GM12864 (cell line): ENCODE results near the gene AQP12A.

Experiments
- DNase-seq: peaks from one replicate; pipeline ENCODE4 v3.0.0-alpha.2; 2011; ENCODE audit warnings: low read depth
- H3K4me3 ChIP-seq: 2 replicates; pipeline ENCODE4 v1.5.1; 2011; ENCODE audit warnings: mild to moderate bottlenecking, low read depth, low read length, control low read depth
- CTCF ChIP-seq: IDR thresholded peaks from 2 replicates; pipeline ENCODE4 v1.5.1; 2011; ENCODE audit warnings: low read depth, mild to moderate bottlenecking, moderate library complexity, low read length, control low read depth, inconsistent platforms; ENCODE audit errors: missing control alignments

The AQP12A gene

GRCh38 chr2:240713071-240713927, 21.6 kb downstream of the AQP12A start:
- no peak for TF ChIP-seq CTCF
- H3K4me3 ChIP-seq, result no peak overlapping the region
- DNase-seq, result no peak

DNA sequence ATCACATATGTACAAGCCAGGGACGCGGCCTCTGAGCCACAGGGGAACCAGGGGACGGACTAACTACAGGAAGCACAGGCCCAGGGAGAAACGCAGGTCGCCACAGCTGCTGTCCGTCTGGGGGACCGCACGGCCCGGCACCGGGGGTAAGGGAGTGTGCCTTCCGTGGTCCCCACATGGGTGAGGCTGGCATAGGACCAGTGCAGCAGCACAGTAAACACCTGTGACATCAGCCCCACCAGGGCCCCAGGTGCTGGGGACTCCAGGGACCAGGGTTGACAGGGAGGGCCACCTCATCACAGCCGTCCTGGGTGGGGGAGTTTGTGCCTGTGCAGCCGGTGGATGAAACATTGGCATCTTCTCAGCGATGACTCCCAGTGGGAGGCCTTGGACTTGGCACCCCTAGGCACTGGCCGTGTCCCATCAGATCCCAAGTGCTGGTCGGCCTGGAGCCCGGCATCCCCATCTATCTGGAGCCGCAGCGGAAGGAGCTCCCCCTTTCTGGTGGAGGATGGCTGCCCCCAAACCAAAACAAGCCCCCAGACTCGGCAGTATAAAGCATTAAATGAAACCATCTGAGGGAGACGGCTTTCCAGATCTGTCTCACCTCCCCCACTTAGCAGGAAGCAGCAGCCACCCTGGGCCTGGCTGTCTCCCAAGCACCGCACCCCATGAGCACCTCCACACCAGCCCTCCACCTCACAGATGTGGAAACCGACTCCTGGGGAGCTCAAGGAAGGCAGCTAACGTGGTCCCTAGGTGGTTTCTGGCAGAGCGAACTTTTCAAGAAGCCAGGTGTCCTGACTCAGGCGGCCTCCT, 22.5 kb downstream of the AQP12A start:
- DNase-seq, result no peak
- H3K4me3 ChIP-seq, result no peak overlapping the region
- no peak for TF ChIP-seq CTCF

GRCh38 chr2:240714747-240715725, 23.4 kb downstream of the AQP12A start:
- H3K4me3 ChIP-seq, result no peak overlapping the region
- DNase-seq, result no peak
- TF ChIP-seq CTCF, result no peak

GRCh38 chr2:240716130-240716798, 24.6 kb downstream of the AQP12A start:
- no peak for DNase-seq
- no peak for TF ChIP-seq CTCF

GRCh38 chr2:240717181-240717641, 25.5 kb downstream of the AQP12A start:
- H3K4me3 ChIP-seq, result no peak overlapping the region
- no peak for TF ChIP-seq CTCF
- DNase-seq, result no peak

More at GRCh38 chr2:240716130-240716798, 24.6 kb downstream of the AQP12A start:
- H3K4me3 ChIP-seq, result no peak overlapping the region
